Measurements from ENCODE around the gene NCK1.
A peak's percentile ranks its signal among the peaks of the same experiment; 100 is the strongest.

DNA sequence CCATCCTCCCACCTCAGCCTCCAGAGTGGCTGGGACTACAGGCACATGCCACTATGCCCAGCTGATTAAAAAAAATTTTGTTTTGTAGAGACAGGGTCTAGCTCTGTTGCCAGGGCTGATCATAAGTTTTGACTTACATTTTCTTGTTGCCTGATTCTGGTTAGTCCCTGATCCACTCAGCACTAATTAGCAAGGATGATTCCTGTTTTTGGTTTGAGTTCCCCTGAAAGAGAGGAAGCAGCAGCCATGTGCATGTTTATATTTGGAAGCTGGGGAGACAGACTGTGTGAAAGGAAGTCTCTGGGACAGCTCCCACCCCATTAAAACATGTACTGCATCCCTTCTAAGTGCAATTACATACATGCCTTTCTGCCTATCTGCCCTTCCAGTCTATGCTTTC, 3.6 kb upstream of the NCK1 start:
- TF ChIP-seq, protein P1, sequence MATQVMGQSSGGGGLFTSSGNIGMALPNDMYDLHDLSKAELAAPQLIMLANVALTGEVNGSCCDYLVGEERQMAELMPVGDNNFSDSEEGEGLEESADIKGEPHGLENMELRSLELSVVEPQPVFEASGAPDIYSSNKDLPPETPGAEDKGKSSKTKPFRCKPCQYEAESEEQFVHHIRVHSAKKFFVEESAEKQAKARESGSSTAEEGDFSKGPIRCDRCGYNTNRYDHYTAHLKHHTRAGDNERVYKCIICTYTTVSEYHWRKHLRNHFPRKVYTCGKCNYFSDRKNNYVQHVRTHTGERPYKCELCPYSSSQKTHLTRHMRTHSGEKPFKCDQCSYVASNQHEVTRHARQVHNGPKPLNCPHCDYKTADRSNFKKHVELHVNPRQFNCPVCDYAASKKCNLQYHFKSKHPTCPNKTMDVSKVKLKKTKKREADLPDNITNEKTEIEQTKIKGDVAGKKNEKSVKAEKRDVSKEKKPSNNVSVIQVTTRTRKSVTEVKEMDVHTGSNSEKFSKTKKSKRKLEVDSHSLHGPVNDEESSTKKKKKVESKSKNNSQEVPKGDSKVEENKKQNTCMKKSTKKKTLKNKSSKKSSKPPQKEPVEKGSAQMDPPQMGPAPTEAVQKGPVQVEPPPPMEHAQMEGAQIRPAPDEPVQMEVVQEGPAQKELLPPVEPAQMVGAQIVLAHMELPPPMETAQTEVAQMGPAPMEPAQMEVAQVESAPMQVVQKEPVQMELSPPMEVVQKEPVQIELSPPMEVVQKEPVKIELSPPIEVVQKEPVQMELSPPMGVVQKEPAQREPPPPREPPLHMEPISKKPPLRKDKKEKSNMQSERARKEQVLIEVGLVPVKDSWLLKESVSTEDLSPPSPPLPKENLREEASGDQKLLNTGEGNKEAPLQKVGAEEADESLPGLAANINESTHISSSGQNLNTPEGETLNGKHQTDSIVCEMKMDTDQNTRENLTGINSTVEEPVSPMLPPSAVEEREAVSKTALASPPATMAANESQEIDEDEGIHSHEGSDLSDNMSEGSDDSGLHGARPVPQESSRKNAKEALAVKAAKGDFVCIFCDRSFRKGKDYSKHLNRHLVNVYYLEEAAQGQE (IDR thresholded peaks at IDR 0.05; ENCODE audit: insufficient replicate concordance, low read depth) = no peak
- TF ChIP-seq SPI1 (IDR thresholded peaks at IDR 0.05; ENCODE audit: borderline replicate concordance, low read depth) = peak; percentile 41; the same call in 1 of the 2 replicates
- TF ChIP-seq, protein P2, sequence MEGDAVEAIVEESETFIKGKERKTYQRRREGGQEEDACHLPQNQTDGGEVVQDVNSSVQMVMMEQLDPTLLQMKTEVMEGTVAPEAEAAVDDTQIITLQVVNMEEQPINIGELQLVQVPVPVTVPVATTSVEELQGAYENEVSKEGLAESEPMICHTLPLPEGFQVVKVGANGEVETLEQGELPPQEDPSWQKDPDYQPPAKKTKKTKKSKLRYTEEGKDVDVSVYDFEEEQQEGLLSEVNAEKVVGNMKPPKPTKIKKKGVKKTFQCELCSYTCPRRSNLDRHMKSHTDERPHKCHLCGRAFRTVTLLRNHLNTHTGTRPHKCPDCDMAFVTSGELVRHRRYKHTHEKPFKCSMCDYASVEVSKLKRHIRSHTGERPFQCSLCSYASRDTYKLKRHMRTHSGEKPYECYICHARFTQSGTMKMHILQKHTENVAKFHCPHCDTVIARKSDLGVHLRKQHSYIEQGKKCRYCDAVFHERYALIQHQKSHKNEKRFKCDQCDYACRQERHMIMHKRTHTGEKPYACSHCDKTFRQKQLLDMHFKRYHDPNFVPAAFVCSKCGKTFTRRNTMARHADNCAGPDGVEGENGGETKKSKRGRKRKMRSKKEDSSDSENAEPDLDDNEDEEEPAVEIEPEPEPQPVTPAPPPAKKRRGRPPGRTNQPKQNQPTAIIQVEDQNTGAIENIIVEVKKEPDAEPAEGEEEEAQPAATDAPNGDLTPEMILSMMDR (IDR thresholded peaks at IDR 0.05; ENCODE audit: insufficient read depth, low read length) = no peak
